Heart left ventricle (tissue), 16 donors: ENCODE results near the gene POLR3GL. TPM values are rescaled to one million over a fixed set of nuclear protein-coding genes. Genes with fewer than 3 reads are reported as not detected.

Source experiments
- ATAC-seq, 4 donors: fragments of 200-7000 bp; cut with Tn5 transposase; one replicate each; pipeline ENCODE4 v1.9.1; 2020 to 2022; ENCODE audit warnings: moderate library complexity in 4 of 4, mild to moderate bottlenecking in 3 of 4, moderate number of reproducible peaks in 1 of 4
- DNase-seq, 5 donors: peaks; one replicate each; pipeline ENCODE4 v3.0.0-alpha.2; 2020
- H3K27ac ChIP-seq, 12 donors: fragments of 200-600 bp; sonication (generic) in 4 of 12; one replicate each; pipeline versions ENCODE4 v1.5.0 to v1.8.0; 2016 to 2022; ENCODE audit warnings: mild to moderate bottlenecking in 2 of 12
- H3K27me3 ChIP-seq, 9 donors: fragments of 200-600 bp; sonication (generic) in 2 of 9; one replicate each; pipeline versions ENCODE4 v1.5.1 to v1.8.0; 2016 to 2022; ENCODE audit warnings: mild to moderate bottlenecking in 3 of 9
- H3K36me3 ChIP-seq, 9 donors: fragments of 200-600 bp; sonication (generic) in 2 of 9; one replicate each; pipeline versions ENCODE4 v1.5.0 to v1.8.0; 2018 to 2022; ENCODE audit warnings: mild to moderate bottlenecking in 2 of 9
- H3K4me1 ChIP-seq, 12 donors: fragments of 200-600 bp; sonication (generic) in 4 of 12; one replicate each; pipeline versions ENCODE4 v1.5.0 to v1.8.0; 2016 to 2022; ENCODE audit warnings: mild to moderate bottlenecking in 3 of 12
- H3K4me3 ChIP-seq, 12 donors: fragments of 200-600 bp; sonication (generic) in 4 of 12; one replicate each; pipeline versions ENCODE4 v1.5.0 to v1.8.0; 2017 to 2022; ENCODE audit warnings: mild to moderate bottlenecking in 9 of 12, moderate library complexity in 4 of 12
- H3K9me3 ChIP-seq, 12 donors: fragments of 200-600 bp; sonication (generic) in 4 of 12; one replicate each; pipeline versions ENCODE4 v1.5.0 to v1.8.0; 2016 to 2022; ENCODE audit warnings: mild to moderate bottlenecking in 1 of 12
- CTCF ChIP-seq, 12 donors: fragments of 200-600 bp; sonication (generic) in 4 of 12; IDR thresholded peaks; one replicate each; pipeline versions ENCODE4 v1.5.0 to v1.8.0; 2018 to 2022; ENCODE audit warnings: antibody characterized with exemption in 12 of 12, mild to moderate bottlenecking in 5 of 12
- POLR2A ChIP-seq, 2 donors: fragments of 450-650 bp; IDR thresholded peaks; one replicate each; pipeline ENCODE4 v1.6.1; 2017; ENCODE audit warnings: antibody characterized with exemption in 2 of 2, mild to moderate bottlenecking in 2 of 2, moderate library complexity in 2 of 2
- WGBS, 4 donors: extraction: QIAGEN DNeasy Blood & Tissue Kit in 2 of 4; methylation state at CpG; one replicate each; pipeline versions ENCODE4 v1.1.5 to v1.1.7; 2013 to 2018; 5-methylcytosine and 5-hydroxymethylcytosine counted together
- intact Hi-C, 10 donors: fragments of 100-400 bp; cut with DNase I; formaldehyde crosslinking; loops; one replicate each; pipeline versions ENCODE4 v1.11.1 to v1.14.2; 2022
- polyA plus RNA-seq, 2 donors: library from polyadenylated mRNA; stranded (reverse); fragments of 200-250 nt; gene quantifications; one replicate each; pipeline ENCODE4 v1.2.3, GENCODE V29; 2013
- total RNA-seq, 9 donors: library from RNA; depleted of rRNA in 2 of 9; stranded (reverse); fragments of >200 nt in 2 of 9; fragmentation: NEBNext Ultra II Directional in 3 of 9; extraction: Animal tissue kit (Norgen Biotek cat#: 25700) in 3 of 9; gene quantifications; one replicate each; pipeline versions ENCODE4 v1.1.0 to v1.2.4, GENCODE V29; 2016 to 2023
- donor health status: ischemic (EF 13 %, LVEDD 7.1; RV severe dilation, severe dysfunction).
- donor health status: healthy with polysubstance abuse.
- donor health status: DM: no; HTN: yes; CAD: no.
- donor health status: DM: no; HTN: no; CAD: no.
- donor health status: ischemic (EF 25% LVEDD 6.9; RV normal size, moderate dysfunction).
- donor health status: ischemic (EF 25% LVEDD 5.7; RV mildly dilated, moderate dysfunction).
- donor health status: healthy.
- donor health status: DM: yes; HTN: yes; CAD: no.
- donor health status: ischemic (EF 35%, LVEDD 5.7; RV mildly dilated, moderate dysfunction).
- donor health status: nonischemic (EF 11% LVEDD 7.7; RV severe dilation, severe dysfunction).
- donor health status: DM: yes; HTN: yes; CAD: no.
- donor health status: PGD.
- donor health status: ischemic (EF 29% LVEDD 5.4; RV normal size, mild dysfunction).
- donor health status: nonischemic (EF 23%, LVEDD 6.1; RV moderate dilation, normal function).

The POLR3GL gene
- total and polyA plus RNA-seq, 11 donors: 30.2 to 69.4 (median 36.4) TPM

DNA sequence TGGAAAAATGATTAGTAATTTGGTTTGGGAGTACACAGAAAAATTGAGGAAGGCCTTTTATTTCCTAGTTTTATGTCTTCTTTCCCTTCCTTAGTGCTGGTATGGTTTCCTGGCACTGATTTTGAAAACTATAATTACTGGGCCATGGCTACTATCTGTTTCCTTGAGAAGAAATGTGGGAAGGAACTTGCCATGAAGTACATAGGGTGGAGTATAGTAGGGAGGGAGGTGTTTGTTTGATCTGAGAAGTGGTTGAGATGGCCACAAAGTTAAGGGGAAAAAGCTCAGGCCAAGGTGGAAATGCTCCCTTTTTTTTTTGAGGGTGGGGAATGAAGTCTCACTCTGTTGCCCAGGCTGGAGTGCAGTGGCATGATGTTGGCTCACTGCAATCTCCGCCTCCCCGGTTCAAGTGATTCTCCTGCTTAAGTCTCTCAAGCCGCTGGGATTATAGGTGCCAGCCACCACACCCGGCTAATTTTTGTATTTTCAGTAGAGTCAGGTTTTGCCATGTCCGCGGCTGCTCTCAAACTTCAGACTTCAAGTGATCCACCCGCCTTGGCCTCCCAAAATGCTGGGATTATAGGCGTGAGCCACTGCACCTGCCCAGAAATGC, 45.7 kb downstream of the POLR3GL start:
- DNase-seq: no peak
- Histone ChIP-seq H3K27ac (peak overlapping the region; percentile 26 to 70 (median 56)), H3K9me3 (no peaks in the 10 kb centered on the region), H3K36me3 (no peaks in the 10 kb centered on the region), H3K4me1 (peaks cover 2 to 51% (median 20%) of the 10 kb centered on the region in 12 donors), H3K27me3 (no peaks in the 10 kb centered on the region), H3K4me3 (no peak overlapping the region)
- intact Hi-C loops: loop anchor here in 8 of 10 donors (5.0 to 10.0 kb wide), 6 partner anchors 98 to 163 kb away; partner anchors contain the start of genes NUDT17 (in 2 of the 8) and ITGA10 (in 1 of the 8)
- TF ChIP-seq CTCF (IDR thresholded peaks at IDR 0.05) (no peak), POLR2A (IDR thresholded peaks at IDR 0.05) (no peak)
- 76 to 89% (median 81%) methylated on average over 8 of the region's 8 CpGs for WGBS, 4 donors
- peak; percentile 35 to 65 (median 44) for ATAC-seq

DNA sequence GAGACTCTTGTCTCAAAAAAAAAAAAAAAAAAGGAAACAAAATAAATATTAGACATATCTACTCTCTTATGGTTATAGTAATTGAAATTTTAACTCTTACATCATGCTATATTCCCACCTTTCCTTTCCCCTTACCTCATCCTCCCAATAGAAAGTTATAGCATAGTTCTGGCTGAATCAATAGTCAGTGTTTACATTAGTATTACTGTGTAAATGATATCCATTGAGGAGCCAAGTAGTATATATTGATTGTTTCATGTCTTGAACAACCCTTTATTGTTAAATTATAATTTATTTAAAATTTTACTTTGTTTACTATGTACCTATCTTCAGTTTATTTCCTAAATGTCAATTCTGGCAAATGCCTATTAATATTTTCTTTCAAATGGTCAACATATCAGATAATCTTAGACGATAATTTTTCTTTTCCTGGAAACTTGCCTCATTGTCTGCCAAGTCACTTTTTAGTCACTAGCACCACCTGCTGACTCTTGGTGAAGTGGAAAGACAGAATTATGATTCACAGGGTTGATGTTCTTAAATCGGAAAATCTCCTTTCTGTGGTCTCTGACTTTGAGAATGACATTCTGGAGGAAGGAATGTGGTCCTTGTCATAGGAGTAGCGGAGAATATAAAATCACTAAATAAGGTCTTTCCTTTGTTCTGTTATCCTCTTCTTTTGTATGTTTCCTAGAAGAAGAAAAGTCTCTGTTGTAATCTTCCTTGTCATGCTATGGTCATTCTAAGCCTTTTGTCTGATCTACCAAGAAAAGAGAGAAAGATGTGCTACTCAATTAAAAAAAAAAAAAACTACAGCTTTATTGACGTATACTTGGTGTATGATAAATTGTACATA, 48.4 kb downstream of the POLR3GL start:
- H3K27ac ChIP-seq: no peak overlapping the region
- H3K9me3 ChIP-seq: no peaks in the 10 kb centered on the region
- H3K36me3 ChIP-seq: no peaks in the 10 kb centered on the region
- TF ChIP-seq CTCF (IDR thresholded peaks at IDR 0.05) (peak; percentile 60 to 90 (median 84)), POLR2A (IDR thresholded peaks at IDR 0.05) (no peak)
- peak in 2 of 4 donors; percentile 31 to 54 for ATAC-seq
- 3 to 19% (median 8%) methylated on average over 4 of the region's 4 CpGs for WGBS, 4 donors
- no peaks in the 10 kb centered on the region for H3K27me3 ChIP-seq
- H3K4me3 ChIP-seq: no peak overlapping the region
- H3K4me1 ChIP-seq: peaks cover 0 to 25% (median 7%) of the 10 kb centered on the region in 12 donors
- intact Hi-C loops: loop anchor here (1.0 to 10.0 kb wide), 12 partner anchors 36 to 168 kb away; partner anchors contain the start of genes NUDT17 (in 6 of the 10) and ITGA10 (in 1 of the 10)
- peak in 1 of 5 donors; percentile 46 for DNase-seq

DNA sequence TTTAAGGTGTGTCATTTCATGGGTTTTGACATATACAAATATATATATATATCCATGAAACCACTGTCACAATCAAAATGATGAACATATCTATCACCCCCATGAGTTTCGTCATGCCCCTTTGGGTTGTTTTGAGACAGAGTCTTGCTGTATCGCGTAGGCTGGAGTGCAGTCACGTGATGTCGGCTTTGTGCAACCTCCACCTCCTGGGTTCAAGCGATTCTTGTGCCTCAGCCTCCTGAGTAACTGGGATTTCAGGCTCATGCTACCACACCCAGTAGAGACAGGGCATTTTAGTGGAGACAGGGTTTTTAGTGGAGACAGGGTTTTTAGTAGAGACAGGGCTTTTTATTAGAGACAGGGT, 49.1 kb downstream of the POLR3GL start:
- ATAC-seq: no peak
- H3K27ac ChIP-seq: no peak overlapping the region
- TF ChIP-seq POLR2A (IDR thresholded peaks at IDR 0.05): no peak
- no peak for TF ChIP-seq CTCF (IDR thresholded peaks at IDR 0.05)

GRCh38 chr1:146016891-146017290, 52.4 kb downstream of the POLR3GL start:
- no peak for TF ChIP-seq POLR2A (IDR thresholded peaks at IDR 0.05)
- TF ChIP-seq CTCF (IDR thresholded peaks at IDR 0.05): no peak
- Histone ChIP-seq H3K9me3 (no peaks in the 10 kb centered on the region), H3K4me1 (peaks cover 0 to 26% (median 12%) of the 10 kb centered on the region in 12 donors), H3K4me3 (no peak overlapping the region), H3K27me3 (peaks cover 0 to 25% (median 0%) of the 10 kb centered on the region in 9 donors), H3K27ac (no peak overlapping the region), H3K36me3 (peaks cover 0 to 4% (median 0%) of the 10 kb centered on the region in 9 donors)
- intact Hi-C loops: loop anchor here in 3 of 10 donors (5.0 to 10.0 kb wide), 2 partner anchors 122 to 175 kb away; no protein-coding TSS in a partner anchor
- no peak for ATAC-seq
- 53 to 70% (median 63%) methylated on average over 1 of the region's 1 CpG for WGBS, 4 donors
- no peak for DNase-seq

More for the DNA sequence above, 49.1 kb downstream of the POLR3GL start:
- 75 to 81% (median 79%) methylated on average over 6 of the region's 6 CpGs for WGBS, 4 donors
- no peak for DNase-seq
- no peak overlapping the region for H3K4me3 ChIP-seq
- peaks cover 0 to 25% (median 7%) of the 10 kb centered on the region in 12 donors for H3K4me1 ChIP-seq
- peaks cover 0 to 3% (median 0%) of the 10 kb centered on the region in 9 donors for H3K27me3 ChIP-seq
- intact Hi-C loops: loop anchor here (1.0 to 10.0 kb wide), 12 partner anchors 37 to 169 kb away; partner anchors contain the start of genes NUDT17 (in 6 of the 10) and ITGA10 (in 1 of the 10)
- H3K9me3 ChIP-seq: no peaks in the 10 kb centered on the region
- peaks cover 0 to 4% (median 0%) of the 10 kb centered on the region in 9 donors for H3K36me3 ChIP-seq
